ENCODE data around the gene PCED1B. TPM values are rescaled to one million over a fixed set of nuclear protein-coding genes. Genes with fewer than 3 reads are reported as not detected.

PCED1B gene
- total RNA-seq, 1 donor from 2014 or later: 65.4 TPM

DNA sequence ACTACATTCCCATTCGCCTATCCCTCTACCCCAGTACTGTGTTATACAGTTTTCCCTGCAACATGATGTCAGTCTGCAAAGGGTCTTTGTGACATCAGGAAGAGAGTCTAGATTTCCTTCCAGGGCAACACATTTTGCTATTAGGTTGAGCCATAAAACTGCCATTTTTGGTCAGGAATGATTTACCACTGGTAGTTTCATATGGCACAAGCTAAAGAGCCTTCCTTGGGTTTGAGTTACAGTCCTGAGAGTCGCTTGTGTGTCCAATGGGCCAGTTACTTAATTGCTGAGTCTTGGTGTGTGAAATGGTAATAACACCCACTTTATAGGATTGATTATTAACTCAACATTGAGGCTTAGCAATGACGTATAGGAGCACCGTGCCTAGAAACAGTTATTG, 23.0 kb downstream of the PCED1B start:
- no peak overlapping the region for H3K27ac Mint-ChIP-seq
- intact Hi-C loops (cut with micrococcal nuclease): no loop called here
- no peaks in the 10 kb centered on the region for H3K9me3 Mint-ChIP-seq
- H3K27me3 Mint-ChIP-seq: no peaks in the 10 kb centered on the region
- ATAC-seq (ENCODE audit: low read depth): no peak
- DNase-seq: no peak
- TF ChIP-seq, protein P1, sequence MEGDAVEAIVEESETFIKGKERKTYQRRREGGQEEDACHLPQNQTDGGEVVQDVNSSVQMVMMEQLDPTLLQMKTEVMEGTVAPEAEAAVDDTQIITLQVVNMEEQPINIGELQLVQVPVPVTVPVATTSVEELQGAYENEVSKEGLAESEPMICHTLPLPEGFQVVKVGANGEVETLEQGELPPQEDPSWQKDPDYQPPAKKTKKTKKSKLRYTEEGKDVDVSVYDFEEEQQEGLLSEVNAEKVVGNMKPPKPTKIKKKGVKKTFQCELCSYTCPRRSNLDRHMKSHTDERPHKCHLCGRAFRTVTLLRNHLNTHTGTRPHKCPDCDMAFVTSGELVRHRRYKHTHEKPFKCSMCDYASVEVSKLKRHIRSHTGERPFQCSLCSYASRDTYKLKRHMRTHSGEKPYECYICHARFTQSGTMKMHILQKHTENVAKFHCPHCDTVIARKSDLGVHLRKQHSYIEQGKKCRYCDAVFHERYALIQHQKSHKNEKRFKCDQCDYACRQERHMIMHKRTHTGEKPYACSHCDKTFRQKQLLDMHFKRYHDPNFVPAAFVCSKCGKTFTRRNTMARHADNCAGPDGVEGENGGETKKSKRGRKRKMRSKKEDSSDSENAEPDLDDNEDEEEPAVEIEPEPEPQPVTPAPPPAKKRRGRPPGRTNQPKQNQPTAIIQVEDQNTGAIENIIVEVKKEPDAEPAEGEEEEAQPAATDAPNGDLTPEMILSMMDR (IDR thresholded peaks at IDR 0.05): no peak
- ChIA-PET CTCF (no interaction called here), POLR2A (no interaction called here)
- peaks cover 9% of the 10 kb centered on the region for H3K36me3 Mint-ChIP-seq (ENCODE audit: low read depth)
- no peaks in the 10 kb centered on the region for H3K4me1 Mint-ChIP-seq
- H3K4me3 Mint-ChIP-seq: no peak overlapping the region

DNA sequence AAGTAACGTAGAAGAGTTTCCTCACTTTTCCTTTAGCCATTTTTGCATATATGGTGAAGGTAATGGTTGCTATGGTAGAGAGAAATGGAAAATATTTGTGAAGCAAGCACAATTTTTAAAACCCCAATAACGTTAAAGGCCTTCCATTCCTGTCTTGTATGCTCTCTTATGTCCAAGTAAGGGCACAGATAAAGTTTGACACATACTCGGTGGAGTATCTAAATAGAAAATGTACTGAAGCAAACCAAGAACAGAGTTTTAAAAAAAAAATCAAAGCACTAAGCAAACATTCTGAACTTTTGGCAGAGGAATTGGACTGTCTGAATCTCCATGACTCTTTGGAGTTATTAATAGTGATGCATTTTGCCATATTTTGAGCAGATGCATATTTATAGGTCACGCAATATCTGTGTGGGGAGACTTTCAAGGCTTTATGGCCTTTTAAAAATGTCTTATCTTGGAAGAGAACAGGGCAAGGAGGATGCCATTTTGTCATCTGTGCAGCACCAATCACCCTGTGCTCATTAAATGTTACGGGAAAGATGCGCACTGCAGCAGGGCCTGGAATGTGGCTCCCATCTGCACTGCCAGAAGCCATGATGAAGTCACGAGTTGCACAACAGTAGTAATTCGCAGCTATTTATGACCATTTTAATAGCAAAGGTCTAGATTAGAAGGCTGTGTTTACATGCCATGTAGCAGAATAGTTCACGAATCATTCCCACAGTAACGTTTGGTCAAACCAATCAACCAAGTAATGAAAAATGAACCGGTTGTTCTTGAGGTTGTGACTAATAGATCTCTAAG, 23.6 kb downstream of the PCED1B start:
- intact Hi-C loops (cut with micrococcal nuclease): no loop called here
- ChIA-PET CTCF (no interaction called here), POLR2A (no interaction called here)
- H3K4me1 Mint-ChIP-seq: no peaks in the 10 kb centered on the region
- ATAC-seq (ENCODE audit: low read depth) (no peak), DNase-seq (no peak)
- H3K4me3 Mint-ChIP-seq: no peak overlapping the region
- H3K36me3 Mint-ChIP-seq (ENCODE audit: low read depth): peaks cover 9% of the 10 kb centered on the region
- TF ChIP-seq, protein P1 (IDR thresholded peaks at IDR 0.05): no peak
- H3K27ac Mint-ChIP-seq: no peak overlapping the region
- H3K9me3 Mint-ChIP-seq: no peaks in the 10 kb centered on the region
- no peaks in the 10 kb centered on the region for H3K27me3 Mint-ChIP-seq

DNA sequence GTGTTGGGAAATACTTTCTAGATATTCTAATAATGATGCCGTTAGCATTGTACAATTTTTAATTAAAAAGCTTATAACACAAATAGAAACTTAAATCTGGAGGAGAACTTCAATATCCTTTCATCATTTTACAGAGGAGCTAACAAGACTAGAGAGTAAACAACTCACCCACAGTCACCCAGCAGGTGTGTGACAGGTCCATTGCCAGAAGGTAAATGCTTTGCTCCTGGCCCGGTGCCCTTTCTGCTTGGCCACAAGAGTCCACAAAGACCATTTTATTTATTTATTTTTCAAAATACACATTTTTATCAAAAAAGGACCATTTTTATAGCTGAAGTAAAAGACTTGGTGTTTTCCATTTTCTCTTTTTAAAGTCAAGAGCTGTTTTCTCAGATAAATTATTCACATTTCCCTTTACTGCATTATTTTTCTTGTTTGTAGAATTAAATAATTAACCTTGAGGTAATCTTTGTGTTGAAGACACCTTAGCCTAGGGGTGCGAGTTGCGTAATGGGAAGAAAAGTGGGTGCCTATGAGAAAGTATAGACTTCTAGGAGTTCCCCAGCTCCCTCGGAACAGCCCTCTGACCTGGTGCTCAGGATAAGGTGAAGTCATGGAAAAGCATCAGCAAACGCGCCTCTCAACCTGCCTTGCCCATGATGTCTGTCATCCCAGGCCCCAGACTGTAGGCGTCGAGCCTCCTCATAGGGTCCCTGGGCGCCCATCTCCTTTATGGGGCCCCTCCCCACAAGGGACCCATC, 26.7 kb downstream of the PCED1B start:
- Mint-ChIP-seq H3K4me3 (no peak overlapping the region), H3K4me1 (no peaks in the 10 kb centered on the region), H3K27me3 (no peaks in the 10 kb centered on the region), H3K9me3 (no peaks in the 10 kb centered on the region), H3K27ac (no peak overlapping the region), H3K36me3 (ENCODE audit: low read depth) (peaks cover 15% of the 10 kb centered on the region)
- DNase-seq (no peak), ATAC-seq (ENCODE audit: low read depth) (no peak)
- POLR2A ChIA-PET: interaction anchor here (0.5 kb wide), 1 partner anchor 607 kb away, joined by 9 read pairs; no protein-coding TSS in a partner anchor
- TF ChIP-seq, protein P1 (IDR thresholded peaks at IDR 0.05): no peak
- CTCF ChIA-PET: no interaction called here
- intact Hi-C loops (cut with micrococcal nuclease): no loop called here

- no peak overlapping the region for H3K27ac Mint-ChIP-seq
- POLR2A ChIA-PET: no interaction called here
These were observed 28.0 kb downstream of the PCED1B start for GRCh38 chr12:47107446-47107845.

GRCh38 chr12:47107926-47108325, 28.5 kb downstream of the PCED1B start:
- ChIA-PET POLR2A (no interaction called here), CTCF (no interaction called here)
- Mint-ChIP-seq H3K9me3 (no peaks in the 10 kb centered on the region), H3K36me3 (ENCODE audit: low read depth) (peaks cover 17% of the 10 kb centered on the region), H3K4me1 (no peaks in the 10 kb centered on the region), H3K4me3 (no peak overlapping the region), H3K27me3 (no peaks in the 10 kb centered on the region), H3K27ac (no peak overlapping the region)
- intact Hi-C loops (cut with micrococcal nuclease): no loop called here
- ATAC-seq (ENCODE audit: low read depth): no peak
- TF ChIP-seq, protein P1 (IDR thresholded peaks at IDR 0.05): no peak
- no peak for DNase-seq

More at GRCh38 chr12:47107446-47107845, 28.0 kb downstream of the PCED1B start:
- peaks cover 15% of the 10 kb centered on the region for H3K36me3 Mint-ChIP-seq (ENCODE audit: low read depth)
- ATAC-seq (ENCODE audit: low read depth) (no peak), DNase-seq (no peak)
- H3K4me3 Mint-ChIP-seq: no peak overlapping the region
- CTCF ChIA-PET: no interaction called here
- H3K9me3 Mint-ChIP-seq: no peaks in the 10 kb centered on the region
- intact Hi-C loops (cut with micrococcal nuclease): no loop called here
- TF ChIP-seq, protein P1 (IDR thresholded peaks at IDR 0.05): no peak
- H3K27me3 Mint-ChIP-seq: no peaks in the 10 kb centered on the region
- H3K4me1 Mint-ChIP-seq: no peaks in the 10 kb centered on the region

Measured in activated B cell treated with CpG ODN at 0.5 μM for 24 hours (primary cell).